HCT116 (cell line): ENCODE data around the gene EHD3.

Experiments
- CTCF ChIP-seq, 3 experiments: fragments of 200-600 bp in 1 of 3; sonication (generic) in 1 of 3; IDR thresholded peaks in 2 of 3; conservative IDR thresholded peaks in 1 of 3; 2 replicates each; pipeline ENCODE4 v1.5.1; 2012 to 2017; ENCODE audit warnings: low read depth in 2 of 3, low read length in 2 of 3, antibody characterized with exemption in 1 of 3, borderline replicate concordance in 1 of 3, control low read depth in 1 of 3, mild to moderate bottlenecking in 1 of 3, mixed read lengths in 1 of 3, mixed run types in 1 of 3, moderate library complexity in 1 of 3; ENCODE audit not compliant: insufficient read depth in 1 of 3
- EZH2phosphoT487 ChIP-seq: fragments of 200-600 bp; IDR thresholded peaks from 2 replicates; pipeline ENCODE4 v1.6.1; 2018; ENCODE audit warnings: antibody characterized with exemption, borderline replicate concordance
- POLR2A ChIP-seq: IDR thresholded peaks from 2 replicates; pipeline ENCODE4 v1.7.0; 2011; ENCODE audit warnings: borderline replicate concordance; ENCODE audit not compliant: insufficient read depth, insufficient read length; ENCODE audit errors: extremely low read depth

DNA sequence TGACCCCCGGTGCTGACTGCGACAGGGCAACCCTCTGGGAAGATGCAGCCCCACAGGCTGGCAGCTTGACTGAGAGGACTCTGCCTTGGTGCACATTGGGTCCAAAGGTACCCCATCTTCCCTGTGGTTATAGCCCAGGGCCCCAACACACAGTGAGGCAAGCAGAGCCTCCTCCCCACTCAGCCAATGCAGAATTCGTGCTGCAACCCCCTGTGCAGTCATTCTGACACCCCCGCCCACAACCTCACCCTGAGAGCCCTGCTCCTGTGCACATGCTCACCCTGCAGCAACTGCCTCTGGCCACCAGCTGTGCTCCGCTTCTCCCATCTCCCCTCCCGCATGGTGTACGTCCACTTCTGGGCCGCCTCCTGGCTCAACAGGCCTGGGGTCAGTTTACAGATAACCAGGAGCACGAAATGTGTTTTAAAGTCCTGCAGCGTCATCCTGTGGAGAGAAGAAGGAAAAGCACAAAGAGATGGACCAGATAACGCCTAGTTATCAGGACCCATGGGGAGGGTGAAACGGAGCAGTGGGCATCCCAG, 41.0 kb upstream of the EHD3 start:
- TF ChIP-seq EZH2phosphoT487: no peak
- TF ChIP-seq POLR2A: no peak
- 0 out of 6 replicates have a peak, but pooled peaks of 1 of the 3 experiments have one; percentile 8 for TF ChIP-seq CTCF (IDR thresholded peaks at IDR 0.05 in 2 of 3, conservative IDR thresholded peaks at IDR 0.05 in 1 of 3; ENCODE audit: borderline replicate concordance in 1 of 3, insufficient read depth in 1 of 3, low read depth in 2 of 3, low read length in 2 of 3)
